Endothelial cell (in vitro differentiated cells): Measurements from ENCODE around the gene CTDNEP1. TPM values are rescaled to one million over a fixed set of nuclear protein-coding genes. Genes with fewer than 3 reads are reported as not detected.
A peak's percentile ranks its signal among the peaks of the same experiment; 100 is the strongest.

Experiments
- DNase-seq: peaks from one replicate; pipeline ENCODE4 v3.0.0; 2021; ENCODE audit warnings: low spot score
- H3K27ac Mint-ChIP-seq: one replicate; pipeline ENCODE4 v1.8.0; 2021; ENCODE audit warnings: mixed read lengths, inconsistent platforms; ENCODE audit not compliant: unreplicated experiment
- H3K27me3 Mint-ChIP-seq: one replicate; pipeline ENCODE4 v1.8.0; 2021; ENCODE audit warnings: mild to moderate bottlenecking, moderate library complexity, mixed read lengths, inconsistent platforms; ENCODE audit not compliant: unreplicated experiment
- H3K36me3 Mint-ChIP-seq: one replicate; pipeline ENCODE4 v1.8.0; 2021; ENCODE audit warnings: mild to moderate bottlenecking, low read depth, mixed read lengths, inconsistent platforms; ENCODE audit not compliant: unreplicated experiment
- H3K4me1 Mint-ChIP-seq: one replicate; pipeline ENCODE4 v1.8.0; 2021; ENCODE audit warnings: mild to moderate bottlenecking, mixed read lengths, inconsistent platforms; ENCODE audit not compliant: unreplicated experiment
- H3K4me3 Mint-ChIP-seq: one replicate; pipeline ENCODE4 v1.8.0; 2021; ENCODE audit warnings: mild to moderate bottlenecking, mixed read lengths, inconsistent platforms; ENCODE audit not compliant: unreplicated experiment
- H3K9me3 Mint-ChIP-seq: one replicate; pipeline ENCODE4 v1.8.0; 2021; ENCODE audit warnings: mixed read lengths, inconsistent platforms; ENCODE audit not compliant: unreplicated experiment
- CTCF ChIP-seq: fragments of 200-600 bp; sonication (generic); IDR thresholded peaks from one replicate; pipeline ENCODE4 v1.5.0; 2021; ENCODE audit warnings: antibody characterized with exemption; ENCODE audit not compliant: unreplicated experiment
- total RNA-seq: library from RNA; stranded (reverse); fragmentation: NEBNext Ultra II Directional; extraction: Animal tissue kit (Norgen Biotek cat#: 25700); gene quantifications from one replicate; pipeline ENCODE4 v1.2.1, GENCODE V29; 2021; ENCODE audit not compliant: unreplicated experiment

The CTDNEP1 gene
- total RNA-seq, 1 donor from 2014 or later, result 148 TPM

DNA sequence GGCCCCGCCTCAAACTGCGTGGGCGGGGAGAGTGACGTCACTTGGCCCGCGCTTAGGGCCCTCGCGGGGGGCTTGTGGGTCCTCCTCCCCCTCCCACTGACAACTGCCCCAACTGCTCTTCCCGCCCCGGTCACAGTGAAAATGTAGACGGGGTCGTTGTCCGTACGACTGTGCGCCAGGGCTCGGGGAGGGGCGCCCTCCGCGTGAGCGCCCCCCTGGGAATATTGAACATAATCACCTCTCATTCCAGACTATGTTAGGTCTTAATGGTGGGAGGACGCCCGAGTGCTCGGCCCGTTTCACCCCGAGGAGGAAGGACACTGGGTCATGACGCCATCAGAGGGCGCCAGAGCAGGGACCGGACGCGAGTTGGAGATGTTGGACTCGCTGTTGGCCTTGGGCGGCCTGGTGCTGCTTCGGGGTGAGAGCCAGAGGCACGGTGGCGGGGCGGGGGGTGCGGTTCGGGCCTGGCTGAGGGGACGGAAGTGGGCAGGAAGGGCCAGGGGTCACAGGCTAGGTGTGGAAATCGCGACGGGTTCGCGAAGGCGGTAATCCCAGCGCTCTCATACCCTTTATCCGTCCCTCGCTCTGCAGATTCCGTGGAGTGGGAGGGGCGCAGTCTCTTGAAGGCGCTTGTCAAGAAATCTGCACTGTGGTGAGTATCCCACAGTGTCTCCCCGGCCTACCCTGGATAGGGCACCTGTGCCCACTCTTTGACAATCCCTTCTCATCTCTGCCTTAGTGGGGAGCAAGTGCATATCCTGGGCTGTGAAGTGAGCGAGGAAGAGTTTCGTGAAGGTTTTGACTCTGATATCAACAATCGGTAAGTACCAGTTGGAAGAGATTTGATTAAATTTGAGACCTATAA is 876 bp upstream of the CTDNEP1 start, which contains the start of gene ELP5:
ELP5 (plus strand) TSS at position 40 of the 868 bp plus-strand sequence; CDS start at position 376, 336 bp downstream.
- H3K36me3 Mint-ChIP-seq, result peaks cover 30% of the 10 kb centered on the region
- peak within 1 kb of the TSS; percentile 99 for H3K27ac Mint-ChIP-seq
- DNase-seq, result peak; percentile 99
- H3K9me3 Mint-ChIP-seq, result no peaks in the 10 kb centered on the region
- H3K27me3 Mint-ChIP-seq, result peaks cover 12% of the 10 kb centered on the region
- H3K4me3 Mint-ChIP-seq, result peak within 1 kb of the TSS; percentile 93
- no peak for TF ChIP-seq CTCF
- H3K4me1 Mint-ChIP-seq, result peaks cover 31% of the 10 kb centered on the region

DNA sequence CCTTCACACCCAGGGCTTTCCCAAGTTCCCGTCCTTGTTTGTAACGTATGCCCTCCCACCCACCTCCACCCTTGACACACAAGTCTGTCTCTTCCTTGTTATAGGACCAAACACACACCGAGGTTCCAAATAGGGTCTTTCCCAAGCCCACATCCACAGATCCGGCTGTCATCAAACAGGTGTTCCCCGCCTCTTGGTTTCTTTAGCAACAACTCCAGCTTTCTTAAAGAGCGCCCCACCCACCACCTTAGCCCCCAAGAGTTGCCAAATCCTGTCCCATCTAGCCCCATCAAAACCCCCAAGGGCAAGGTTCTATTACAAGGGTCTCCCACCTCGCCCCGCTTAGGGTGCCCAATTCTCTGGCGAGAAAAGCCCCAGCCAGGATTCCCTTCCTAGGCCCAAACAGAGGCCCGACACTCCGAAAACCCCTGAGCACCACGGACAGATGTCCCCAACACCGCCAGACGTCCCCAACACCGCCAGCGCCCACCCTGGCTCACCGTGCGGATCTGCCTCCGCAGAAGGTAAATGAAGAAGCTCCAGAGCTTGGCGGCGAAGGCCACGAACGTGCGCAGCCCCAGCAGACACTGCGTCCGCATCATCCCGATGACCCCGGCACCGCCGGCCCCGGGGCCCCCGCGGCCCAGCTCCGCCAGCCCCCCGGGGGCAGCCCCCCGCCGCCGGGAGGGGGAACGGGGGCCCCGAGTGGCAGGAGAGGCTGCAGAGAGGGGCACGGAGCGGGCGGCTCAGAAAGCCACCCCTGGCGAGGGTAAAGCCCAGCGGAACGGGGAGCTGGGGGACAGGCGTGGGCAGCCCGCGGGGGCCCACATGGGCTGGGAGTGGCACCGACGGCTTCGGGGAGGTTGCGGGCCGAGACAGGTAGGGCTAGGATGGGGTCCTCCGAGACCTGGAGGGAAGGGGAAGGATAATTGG is 573 bp downstream of the CTDNEP1 start:
- H3K27me3 Mint-ChIP-seq, result peaks cover 12% of the 10 kb centered on the region
- H3K4me3 Mint-ChIP-seq, result peak overlapping the region; percentile 93
- H3K9me3 Mint-ChIP-seq, result no peaks in the 10 kb centered on the region
- peaks cover 30% of the 10 kb centered on the region for H3K36me3 Mint-ChIP-seq
- peaks cover 33% of the 10 kb centered on the region for H3K4me1 Mint-ChIP-seq
- peak overlapping the region; percentile 96 for H3K27ac Mint-ChIP-seq
- no peak for DNase-seq
- no peak for TF ChIP-seq CTCF

GRCh38 chr17:7249830-7250229 is 1.7 kb downstream of the CTDNEP1 start:
- no peak for TF ChIP-seq CTCF
- Mint-ChIP-seq H3K4me3 (peak overlapping the region; percentile 93), H3K9me3 (no peaks in the 10 kb centered on the region), H3K4me1 (peaks cover 33% of the 10 kb centered on the region), H3K27me3 (peaks cover 12% of the 10 kb centered on the region), H3K27ac (no peak overlapping the region), H3K36me3 (peaks cover 32% of the 10 kb centered on the region)
- DNase-seq, result no peak

GRCh38 chr17:7249214-7249613 is 2.3 kb downstream of the CTDNEP1 start:
- peak overlapping the region; percentile 72 for H3K27ac Mint-ChIP-seq
- H3K4me1 Mint-ChIP-seq, result peaks cover 33% of the 10 kb centered on the region
- no peaks in the 10 kb centered on the region for H3K9me3 Mint-ChIP-seq
- TF ChIP-seq CTCF, result no peak
- peaks cover 33% of the 10 kb centered on the region for H3K36me3 Mint-ChIP-seq
- H3K27me3 Mint-ChIP-seq, result peaks cover 10% of the 10 kb centered on the region
- DNase-seq, result no peak
- peak overlapping the region; percentile 82 for H3K4me3 Mint-ChIP-seq
